Upper lobe of left lung (tissue), 4 donors: ENCODE data around the gene SHC1.
A peak's percentile ranks its signal among the peaks of the same experiment; 100 is the strongest.

Experiments
- CTCF ChIP-seq, 6 experiments: fragments of 450-650 bp in 4 of 6; fragments of 200-600 bp in 2 of 6; sonication (generic) in 2 of 6; IDR thresholded peaks; one replicate each; pipeline ENCODE4 v1.5.1; 2016 to 2019; ENCODE audit warnings: antibody characterized with exemption in 6 of 6
- EP300 ChIP-seq, 4 donors: sonication (generic); formaldehyde crosslinking; IDR thresholded peaks; one replicate each; pipeline ENCODE4 v1.5.1; 2017; ENCODE audit warnings: antibody characterized with exemption in 4 of 4, control low read depth in 2 of 4
- POLR2A ChIP-seq, 4 donors: fragments of 450-650 bp; IDR thresholded peaks; one replicate each; pipeline ENCODE4 v1.5.1; 2016 to 2017; ENCODE audit warnings: antibody characterized with exemption in 4 of 4, mild to moderate bottlenecking in 2 of 4

- TF ChIP-seq CTCF (IDR thresholded peaks at IDR 0.05) (no peak), EP300 (IDR thresholded peaks at IDR 0.05) (no peak), POLR2A (IDR thresholded peaks at IDR 0.05) (peak in 1 of 4 donors; percentile 7)
Measured at GRCh38 chr1:155018617-155019348, 48.2 kb upstream of the SHC1 start.
